HEK293T (cell line): ENCODE measurements around the gene ITGA4.

Experiments
- CTCF ChIA-PET: fragments of 350-600 bp; formaldehyde crosslinking; extraction: SDS; loops from one replicate; lab custom pipeline; 2021; ENCODE audit warnings: antibody characterized with exemption, inconsistent platforms; lab: Yijun Ruan, JAX
- POLR2A ChIA-PET: fragments of 350-600 bp; formaldehyde crosslinking; extraction: SDS; loops from one replicate; lab custom pipeline; 2020; ENCODE audit warnings: antibody characterized with exemption, inconsistent platforms; lab: Yijun Ruan, JAX
- DNase-seq: peaks from one replicate; pipeline ENCODE4 v3.0.0; 2012; ENCODE audit warnings: mixed read lengths; ENCODE audit errors: extremely low spot score
- ARNT ChIP-seq: fragments of 450-650 bp; IDR thresholded peaks from 2 replicates; pipeline ENCODE4 v1.6.1; 2017; ENCODE audit warnings: mild to moderate bottlenecking
- BHLHE40 ChIP-seq: fragments of 450-650 bp; IDR thresholded peaks from 2 replicates; pipeline ENCODE4 v1.6.1; 2016; ENCODE audit warnings: mild to moderate bottlenecking, moderate library complexity, borderline replicate concordance
- CTBP1 ChIP-seq: fragments of 450-650 bp; IDR thresholded peaks from 2 replicates; pipeline ENCODE4 v1.6.1; 2016; ENCODE audit warnings: borderline replicate concordance
- ELF4 ChIP-seq: fragments of 450-650 bp; IDR thresholded peaks from 2 replicates; pipeline ENCODE4 v1.6.1; 2017; ENCODE audit warnings: antibody characterized with exemption
- FOXA1 ChIP-seq: fragments of 450-650 bp; IDR thresholded peaks from 2 replicates; pipeline ENCODE4 v1.6.1; 2016; ENCODE audit warnings: mild to moderate bottlenecking
- FOXK2 ChIP-seq: fragments of 450-650 bp; IDR thresholded peaks from 2 replicates; pipeline ENCODE4 v1.6.1; 2016; ENCODE audit warnings: mild to moderate bottlenecking
- FOXM1 ChIP-seq: fragments of 450-650 bp; IDR thresholded peaks from 2 replicates; pipeline ENCODE4 v1.6.1; 2017; ENCODE audit warnings: mild to moderate bottlenecking, borderline replicate concordance
- HDGF ChIP-seq: fragments of 450-650 bp; IDR thresholded peaks from 2 replicates; pipeline ENCODE4 v1.6.1; 2017; ENCODE audit warnings: antibody characterized with exemption, borderline replicate concordance
- L3MBTL2 ChIP-seq: fragments of 450-650 bp; conservative IDR thresholded peaks from 2 replicates; pipeline ENCODE4 v1.6.1; 2016; ENCODE audit warnings: mild to moderate bottlenecking
- LEF1 ChIP-seq: fragments of 450-650 bp; IDR thresholded peaks from 2 replicates; pipeline ENCODE4 v1.6.1; 2017; ENCODE audit warnings: mild to moderate bottlenecking, borderline replicate concordance
- NFRKB ChIP-seq: fragments of 450-650 bp; IDR thresholded peaks from 2 replicates; pipeline ENCODE4 v1.6.1; 2016; ENCODE audit warnings: mild to moderate bottlenecking, moderate library complexity
- SP1 ChIP-seq: fragments of 450-650 bp; IDR thresholded peaks from 2 replicates; pipeline ENCODE4 v1.6.1; 2017
- SUZ12 ChIP-seq: fragments of 450-650 bp; IDR thresholded peaks from 2 replicates; pipeline ENCODE4 v1.6.1; 2016; ENCODE audit warnings: mild to moderate bottlenecking
- TARDBP ChIP-seq: fragments of 450-650 bp; IDR thresholded peaks from 2 replicates; pipeline ENCODE4 v1.6.1; 2016
- ZNF384 ChIP-seq: fragments of 450-650 bp; IDR thresholded peaks from 2 replicates; pipeline ENCODE4 v1.6.1; 2016
- TF ChIP-seq, protein P1 (sequence below): fragments of 450-650 bp; IDR thresholded peaks from 2 replicates; pipeline ENCODE4 v1.6.1; 2016

ITGA4 gene

DNA sequence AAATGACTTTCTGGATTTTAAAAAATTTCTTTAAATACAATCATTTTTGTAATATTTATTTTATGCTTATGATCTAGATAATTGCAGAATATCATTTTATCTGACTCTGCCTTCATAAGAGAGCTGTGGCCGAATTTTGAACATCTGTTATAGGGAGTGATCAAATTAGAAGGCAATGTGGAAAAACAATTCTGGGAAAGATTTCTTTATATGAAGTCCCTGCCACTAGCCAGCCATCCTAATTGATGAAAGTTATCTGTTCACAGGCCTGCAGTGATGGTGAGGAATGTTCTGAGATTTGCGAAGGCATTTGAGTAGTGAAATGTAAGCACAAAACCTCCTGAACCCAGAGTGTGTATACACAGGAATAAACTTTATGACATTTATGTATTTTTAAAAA is 79.5 kb downstream of the ITGA4 start:
- DNase-seq = no peak
- ChIA-PET POLR2A (no interaction called here), CTCF (no interaction called here)
- TF ChIP-seq LEF1 (no peak), ELF4 (no peak), SP1 (no peak), NFRKB (no peak), SUZ12 (no peak), HDGF (no peak), FOXA1 (no peak), CTBP1 (no peak), TARDBP (no peak), FOXK2 (no peak), FOXM1 (no peak), ZNF384 (no peak), BHLHE40 (no peak), L3MBTL2 (no peak), ARNT (no peak)
- TF ChIP-seq, protein P1, sequence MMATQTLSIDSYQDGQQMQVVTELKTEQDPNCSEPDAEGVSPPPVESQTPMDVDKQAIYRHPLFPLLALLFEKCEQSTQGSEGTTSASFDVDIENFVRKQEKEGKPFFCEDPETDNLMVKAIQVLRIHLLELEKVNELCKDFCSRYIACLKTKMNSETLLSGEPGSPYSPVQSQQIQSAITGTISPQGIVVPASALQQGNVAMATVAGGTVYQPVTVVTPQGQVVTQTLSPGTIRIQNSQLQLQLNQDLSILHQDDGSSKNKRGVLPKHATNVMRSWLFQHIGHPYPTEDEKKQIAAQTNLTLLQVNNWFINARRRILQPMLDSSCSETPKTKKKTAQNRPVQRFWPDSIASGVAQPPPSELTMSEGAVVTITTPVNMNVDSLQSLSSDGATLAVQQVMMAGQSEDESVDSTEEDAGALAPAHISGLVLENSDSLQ = no peak

DNA sequence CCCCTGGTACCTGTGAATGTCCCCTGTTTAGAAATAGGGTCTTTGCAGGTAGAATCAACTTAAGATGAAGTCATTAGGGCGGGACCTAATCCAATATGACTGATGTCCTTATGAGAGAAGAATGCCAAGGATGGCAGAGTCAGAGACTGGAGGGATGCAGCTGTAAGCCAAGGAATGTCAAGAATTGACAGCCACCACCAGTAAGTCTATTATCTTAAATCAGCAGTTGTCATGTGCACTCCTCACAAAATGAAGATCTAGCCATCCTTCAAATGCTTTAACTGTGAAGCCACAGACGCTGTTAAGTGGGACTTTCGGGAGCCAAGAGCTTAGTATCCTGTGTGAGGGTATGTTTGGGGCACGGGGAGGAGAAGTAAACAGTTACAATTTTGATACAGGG is 83.2 kb downstream of the ITGA4 start:
- TF ChIP-seq FOXM1 (no peak), ELF4 (no peak), HDGF (no peak), FOXA1 (no peak), LEF1 (no peak), ZNF384 (no peak), BHLHE40 (no peak), TARDBP (no peak), CTBP1 (no peak), SUZ12 (no peak), ARNT (no peak), SP1 (no peak), NFRKB (no peak), FOXK2 (no peak), L3MBTL2 (no peak)
- TF ChIP-seq, protein P1 = no peak
- ChIA-PET POLR2A (no interaction called here), CTCF (no interaction called here)
- no peak for DNase-seq

DNA sequence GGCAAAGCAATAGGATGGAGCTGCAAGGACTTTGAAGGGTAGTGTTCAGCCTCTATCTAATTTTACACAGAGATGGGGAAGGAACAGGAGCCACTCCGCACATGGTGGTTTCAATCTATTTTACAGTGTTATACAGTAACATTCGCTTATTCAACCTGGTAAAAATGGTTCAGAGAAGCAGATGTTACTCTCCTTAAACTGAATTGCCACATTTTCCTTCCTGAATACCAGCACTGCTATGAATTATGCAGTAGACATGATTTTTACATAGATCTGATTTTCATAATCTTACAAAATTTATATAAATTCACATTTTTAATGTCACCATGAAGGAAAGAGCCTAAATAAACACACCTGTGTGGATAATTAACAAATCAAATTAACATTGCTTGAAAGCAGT is 85.0 kb downstream of the ITGA4 start:
- ChIA-PET CTCF (no interaction called here), POLR2A (no interaction called here)
- DNase-seq = no peak
- TF ChIP-seq ARNT (no peak), FOXK2 (no peak), SUZ12 (no peak), FOXA1 (no peak), NFRKB (no peak), CTBP1 (no peak), BHLHE40 (no peak), SP1 (no peak), HDGF (no peak), ELF4 (no peak), FOXM1 (no peak)
- TF ChIP-seq, protein P1 = no peak

DNA sequence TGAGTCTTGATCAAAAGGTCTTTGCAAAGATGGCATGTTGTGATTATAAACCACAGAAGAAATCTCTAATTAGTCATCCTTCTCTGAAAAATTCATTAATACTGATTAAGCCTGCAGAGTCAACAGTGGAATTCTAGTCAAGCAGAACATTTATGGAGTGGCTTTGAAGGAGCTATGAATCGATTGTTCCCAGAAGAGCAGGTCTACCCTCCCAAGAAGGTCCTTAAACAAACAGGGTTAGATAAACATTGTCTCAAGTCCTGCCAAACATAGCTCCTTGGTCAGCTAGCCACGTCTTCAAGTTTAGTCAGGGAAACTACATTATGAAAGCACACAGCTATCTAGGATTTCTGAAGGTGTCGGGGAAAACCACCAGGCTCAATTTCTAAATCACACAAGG is 88.9 kb downstream of the ITGA4 start:
- no peak for DNase-seq
- CTCF ChIA-PET = no interaction called here
- no peak for TF ChIP-seq BHLHE40
- no peak for TF ChIP-seq SUZ12
- no peak for TF ChIP-seq CTBP1
- no peak for TF ChIP-seq FOXA1
- no peak for TF ChIP-seq ARNT
- TF ChIP-seq NFRKB = no peak
- POLR2A ChIA-PET = no interaction called here

DNA sequence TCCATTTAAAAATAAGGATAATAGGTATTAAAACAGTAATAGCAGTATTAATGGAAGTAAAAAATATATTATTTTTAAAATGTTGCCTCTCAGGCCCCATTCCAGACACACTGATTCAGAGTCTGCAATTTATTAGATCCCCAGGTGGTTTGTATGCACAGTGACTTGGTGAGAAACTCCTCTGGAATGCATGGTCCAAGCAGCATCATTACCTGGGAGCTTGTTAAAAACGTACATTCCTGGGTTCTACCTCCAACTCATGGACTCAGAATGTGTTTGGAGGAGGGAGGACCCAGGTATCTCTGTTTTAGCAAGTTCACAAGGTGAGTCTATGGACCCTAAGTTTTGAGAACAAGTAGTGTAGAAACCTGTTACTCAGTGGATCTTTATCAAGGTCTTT is 95.6 kb downstream of the ITGA4 start:
- ChIA-PET POLR2A (no interaction called here), CTCF (no interaction called here)

DNA sequence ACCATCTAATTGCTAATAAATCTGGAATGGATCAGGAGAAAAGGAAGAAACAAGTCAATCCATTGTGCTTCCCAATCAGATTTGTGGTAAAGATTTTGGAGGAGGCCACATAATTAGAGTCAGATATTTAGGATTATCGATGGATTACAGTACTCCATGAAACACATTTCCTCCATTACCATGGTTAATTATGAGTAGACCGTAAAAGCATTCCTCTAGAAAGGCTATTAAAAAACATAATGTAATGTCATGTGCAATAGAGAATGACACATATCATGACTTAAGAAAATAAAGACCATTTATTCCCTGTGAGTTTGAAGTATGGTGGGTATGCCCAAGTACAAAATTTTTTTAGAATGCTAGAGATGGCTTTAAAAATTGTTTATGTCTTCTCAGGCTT is 96.1 kb downstream of the ITGA4 start:
- TF ChIP-seq L3MBTL2 = no peak
- TF ChIP-seq FOXA1 = no peak
- no peak for TF ChIP-seq LEF1
- TF ChIP-seq ELF4 = no peak
- no peak for TF ChIP-seq HDGF
- TF ChIP-seq NFRKB = no peak
- TF ChIP-seq BHLHE40 = no peak
- no peak for TF ChIP-seq SUZ12
- TF ChIP-seq FOXM1 = no peak
- TF ChIP-seq, protein P1 = no peak
- no peak for TF ChIP-seq TARDBP
- no peak for TF ChIP-seq FOXK2
- TF ChIP-seq ZNF384 = no peak
- no peak for TF ChIP-seq ARNT
- no peak for TF ChIP-seq SP1
- TF ChIP-seq CTBP1 = no peak
- POLR2A ChIA-PET = no interaction called here
- CTCF ChIA-PET = no interaction called here
- no peak for DNase-seq

More for the DNA sequence above, 95.6 kb downstream of the ITGA4 start:
- TF ChIP-seq ZNF384 (no peak), L3MBTL2 (no peak)
- no peak for DNase-seq
